ENCODE data around the gene RBFOX2.

RBFOX2 gene

GRCh38 chr22:36010090-36010489 lies 18.5 kb downstream of the RBFOX2 start:
- H3K27ac ChIP-seq: no peak overlapping the region
- DNase-seq: no peak
- H3K9me3 ChIP-seq (ENCODE audit: severe bottlenecking): no peaks in the 10 kb centered on the region
- peaks cover 38% of the 10 kb centered on the region for H3K27me3 ChIP-seq (ENCODE audit: insufficient read depth, low read depth, severe bottlenecking)
- no peaks in the 10 kb centered on the region for H3K36me3 ChIP-seq
- H3K4me3 ChIP-seq (ENCODE audit: low read depth, low read length): no peak overlapping the region
- TF ChIP-seq, protein P1, sequence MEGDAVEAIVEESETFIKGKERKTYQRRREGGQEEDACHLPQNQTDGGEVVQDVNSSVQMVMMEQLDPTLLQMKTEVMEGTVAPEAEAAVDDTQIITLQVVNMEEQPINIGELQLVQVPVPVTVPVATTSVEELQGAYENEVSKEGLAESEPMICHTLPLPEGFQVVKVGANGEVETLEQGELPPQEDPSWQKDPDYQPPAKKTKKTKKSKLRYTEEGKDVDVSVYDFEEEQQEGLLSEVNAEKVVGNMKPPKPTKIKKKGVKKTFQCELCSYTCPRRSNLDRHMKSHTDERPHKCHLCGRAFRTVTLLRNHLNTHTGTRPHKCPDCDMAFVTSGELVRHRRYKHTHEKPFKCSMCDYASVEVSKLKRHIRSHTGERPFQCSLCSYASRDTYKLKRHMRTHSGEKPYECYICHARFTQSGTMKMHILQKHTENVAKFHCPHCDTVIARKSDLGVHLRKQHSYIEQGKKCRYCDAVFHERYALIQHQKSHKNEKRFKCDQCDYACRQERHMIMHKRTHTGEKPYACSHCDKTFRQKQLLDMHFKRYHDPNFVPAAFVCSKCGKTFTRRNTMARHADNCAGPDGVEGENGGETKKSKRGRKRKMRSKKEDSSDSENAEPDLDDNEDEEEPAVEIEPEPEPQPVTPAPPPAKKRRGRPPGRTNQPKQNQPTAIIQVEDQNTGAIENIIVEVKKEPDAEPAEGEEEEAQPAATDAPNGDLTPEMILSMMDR (IDR thresholded peaks at IDR 0.05; ENCODE audit: low read depth, low read length): no peak

- Histone ChIP-seq H3K27me3 (ENCODE audit: insufficient read depth, low read depth, severe bottlenecking) (peaks cover 30% of the 10 kb centered on the region), H3K4me3 (ENCODE audit: low read depth, low read length) (no peak overlapping the region), H3K36me3 (no peaks in the 10 kb centered on the region), H3K27ac (no peak overlapping the region), H3K9me3 (ENCODE audit: severe bottlenecking) (no peaks in the 10 kb centered on the region)
- TF ChIP-seq, protein P1 (IDR thresholded peaks at IDR 0.05; ENCODE audit: low read depth, low read length): no peak
- DNase-seq: no peak
Observed at GRCh38 chr22:36009085-36009484, 19.5 kb downstream of the RBFOX2 start.

- no peak overlapping the region for H3K4me3 ChIP-seq (ENCODE audit: low read depth, low read length)
- no peak overlapping the region for H3K27ac ChIP-seq
- DNase-seq: no peak
- H3K36me3 ChIP-seq: no peaks in the 10 kb centered on the region
- H3K27me3 ChIP-seq (ENCODE audit: insufficient read depth, low read depth, severe bottlenecking): peaks cover 27% of the 10 kb centered on the region
- no peaks in the 10 kb centered on the region for H3K9me3 ChIP-seq (ENCODE audit: severe bottlenecking)
- TF ChIP-seq, protein P1 (IDR thresholded peaks at IDR 0.05; ENCODE audit: low read depth, low read length): no peak
Observed at GRCh38 chr22:36008565-36008964, 20.1 kb downstream of the RBFOX2 start.

- no peak for DNase-seq
- TF ChIP-seq, protein P1 (IDR thresholded peaks at IDR 0.05; ENCODE audit: low read depth, low read length): no peak
- Histone ChIP-seq H3K27ac (no peak overlapping the region), H3K27me3 (ENCODE audit: insufficient read depth, low read depth, severe bottlenecking) (peaks cover 23% of the 10 kb centered on the region), H3K36me3 (no peaks in the 10 kb centered on the region), H3K9me3 (ENCODE audit: severe bottlenecking) (no peaks in the 10 kb centered on the region), H3K4me3 (ENCODE audit: low read depth, low read length) (no peak overlapping the region)
Observed at GRCh38 chr22:36008131-36008530, 20.5 kb downstream of the RBFOX2 start.

GRCh38 chr22:36003972-36004674 lies 24.5 kb downstream of the RBFOX2 start:
- no peak overlapping the region for H3K4me3 ChIP-seq (ENCODE audit: low read depth, low read length)
- H3K27me3 ChIP-seq (ENCODE audit: insufficient read depth, low read depth, severe bottlenecking): peaks cover 3% of the 10 kb centered on the region
- DNase-seq: no peak
- H3K27ac ChIP-seq: no peak overlapping the region
- H3K36me3 ChIP-seq: no peaks in the 10 kb centered on the region
- H3K9me3 ChIP-seq (ENCODE audit: severe bottlenecking): no peaks in the 10 kb centered on the region
- TF ChIP-seq, protein P1 (IDR thresholded peaks at IDR 0.05; ENCODE audit: low read depth, low read length): no peak
